K562 (cell line): Measurements from ENCODE around the gene PRF1. TPM values are rescaled to one million over a fixed set of nuclear protein-coding genes. Genes with fewer than 3 reads are reported as not detected.

Experiments used
- BACH1 ChIP-seq: fragments of 200-800 bp; sonication (Bioruptor generic); IDR thresholded peaks from 2 replicates; pipeline ENCODE4 v1.6.1; 2016; ENCODE audit warnings: missing genetic modification characterization, missing compliant biosample characterization
- BCOR ChIP-seq: fragments of 450-650 bp; IDR thresholded peaks from 2 replicates; pipeline ENCODE4 v1.6.1; 2016
- CHD4 ChIP-seq: fragments of 200-600 bp; sonication (generic); IDR thresholded peaks from 3 replicates; pipeline ENCODE4 v1.6.1; 2012; ENCODE audit warnings: low read depth, mild to moderate bottlenecking, mixed read lengths, low read length, inconsistent platforms; ENCODE audit not compliant: insufficient read depth, insufficient replicate concordance, poor library complexity, severe bottlenecking
- GABPB1 ChIP-seq: sonication (generic); formaldehyde crosslinking; IDR thresholded peaks from 2 replicates; pipeline ENCODE4 v1.8.0; 2022; ENCODE audit warnings: mild to moderate bottlenecking, missing genetic modification reagents
- KDM1A ChIP-seq, 2 experiments: fragments of 450-650 bp; IDR thresholded peaks; 2 replicates each; pipeline ENCODE4 v1.6.1; 2016; ENCODE audit warnings: mild to moderate bottlenecking in 2 of 2
- PHB ChIP-seq: fragments of 250-450 bp; sonication (Bioruptor Pico); IDR thresholded peaks from 2 replicates; pipeline ENCODE4 v1.5.0; 2021
- ZNF764 ChIP-seq: fragments of 250-450 bp; sonication (Bioruptor Pico); IDR thresholded peaks from 2 replicates; pipeline ENCODE4 v1.4.0; 2020; ENCODE audit warnings: low read depth, mild to moderate bottlenecking, moderate library complexity
- polyA plus RNA-seq, 8 experiments: library from polyadenylated mRNA; depleted of rRNA in 4 of 8; stranded (reverse) in 5 of 8; unstranded in 3 of 8; fragments of >200 nt; fragmentation: Nextera tagmentation in 2 of 8; fragmentation: Illumina TruSeq in 1 of 8; extraction: Ambion mirVana in 2 of 8; extraction: Trizol in 1 of 8; gene quantifications; 2 replicates each; pipeline versions ENCODE4 v1.2.1 to v1.2.3, GENCODE V29; 2011 to 2014; ENCODE audit warnings: inconsistent platforms in 1 of 8, missing spikeins in 1 of 8
- total RNA-seq, 7 experiments: library from RNA; depleted of rRNA in 6 of 7; stranded (reverse); fragments of >200 nt in 6 of 7; fragmentation: Illumina TruSeq in 2 of 7; extraction: Trizol in 2 of 7; gene quantifications; 2 replicates each; pipeline versions ENCODE4 v1.2.1 to v1.2.3, GENCODE V29; 2011 to 2021; ENCODE audit warnings: low replicate concordance in 1 of 7
- TF ChIP-seq, protein P1 (sequence below), 2 experiments: fragments of 450-650 bp in 1 of 2; sonication (generic) in 1 of 2; formaldehyde crosslinking in 1 of 2; IDR thresholded peaks; 2 replicates each; pipeline versions ENCODE4 v1.7.1 to v1.9.0; 2016 to 2022; ENCODE audit warnings: inconsistent platforms in 1 of 2, mild to moderate bottlenecking in 1 of 2, missing genetic modification reagents in 1 of 2
- TF ChIP-seq, protein P2 (sequence below), 2 experiments: fragments of 450-650 bp; formaldehyde crosslinking in 1 of 2; IDR thresholded peaks; 2 replicates each; pipeline versions ENCODE4 v1.4.0 to v1.6.1; 2014 to 2020; ENCODE audit warnings: mild to moderate bottlenecking in 2 of 2, borderline replicate concordance in 1 of 2, low read depth in 1 of 2

Gene PRF1
- total and polyA plus RNA-seq, 9 of the 15 experiments (the other 6 are each of a cell fraction or from before 2014, with no cell fraction given) = 3.8 to 8.6 (median 6.3) TPM

DNA sequence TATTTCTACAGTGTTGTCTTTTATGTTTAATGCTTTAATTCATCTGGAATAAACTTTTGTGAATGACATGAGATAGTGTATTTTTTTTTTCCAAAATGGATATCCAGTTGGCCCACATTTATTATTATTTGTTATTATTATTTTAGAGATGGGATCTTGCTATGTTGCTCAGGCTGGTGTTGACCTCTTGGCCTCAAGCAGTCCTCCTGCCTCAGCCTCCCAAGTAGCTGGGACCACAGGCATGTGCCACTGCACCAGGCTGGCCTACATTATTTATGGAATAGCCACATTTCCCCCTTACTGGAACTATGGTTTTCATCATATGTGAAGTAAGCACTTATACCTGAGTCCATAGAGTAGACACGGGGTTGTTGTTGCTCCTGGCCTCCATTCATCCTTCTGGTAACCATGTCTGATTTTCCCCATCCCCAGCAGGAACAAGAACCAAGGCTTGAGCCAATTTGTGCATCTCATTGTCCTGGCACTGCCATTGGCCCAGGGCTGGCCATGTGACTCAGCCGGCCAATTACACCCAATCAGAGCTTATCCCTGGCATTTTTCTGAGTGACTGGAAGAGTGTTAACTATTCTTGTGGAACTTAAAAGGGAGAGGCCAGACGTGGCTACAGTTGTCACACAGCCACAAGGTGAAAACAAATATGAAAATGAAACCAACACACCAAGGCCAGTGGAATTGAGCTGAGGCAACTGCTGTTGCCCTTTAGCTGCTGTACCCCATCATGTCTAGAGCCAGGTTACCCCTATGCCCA lies 23.1 kb downstream of the PRF1 start (continued):
- peak; percentile 8; the same call in 1 of the 2 replicates for TF ChIP-seq BACH1 (tag)
- TF ChIP-seq KDM1A (IDR thresholded peaks at IDR 0.05) = peak; percentile 28 to 68; a peak in 2 of 4 replicates
- peak; percentile 45; the same call in 1 of the 2 replicates for TF ChIP-seq GABPB1
- peak; percentile 6 for TF ChIP-seq CHD4
- TF ChIP-seq BCOR = peak; percentile 78
- TF ChIP-seq, protein P1, sequence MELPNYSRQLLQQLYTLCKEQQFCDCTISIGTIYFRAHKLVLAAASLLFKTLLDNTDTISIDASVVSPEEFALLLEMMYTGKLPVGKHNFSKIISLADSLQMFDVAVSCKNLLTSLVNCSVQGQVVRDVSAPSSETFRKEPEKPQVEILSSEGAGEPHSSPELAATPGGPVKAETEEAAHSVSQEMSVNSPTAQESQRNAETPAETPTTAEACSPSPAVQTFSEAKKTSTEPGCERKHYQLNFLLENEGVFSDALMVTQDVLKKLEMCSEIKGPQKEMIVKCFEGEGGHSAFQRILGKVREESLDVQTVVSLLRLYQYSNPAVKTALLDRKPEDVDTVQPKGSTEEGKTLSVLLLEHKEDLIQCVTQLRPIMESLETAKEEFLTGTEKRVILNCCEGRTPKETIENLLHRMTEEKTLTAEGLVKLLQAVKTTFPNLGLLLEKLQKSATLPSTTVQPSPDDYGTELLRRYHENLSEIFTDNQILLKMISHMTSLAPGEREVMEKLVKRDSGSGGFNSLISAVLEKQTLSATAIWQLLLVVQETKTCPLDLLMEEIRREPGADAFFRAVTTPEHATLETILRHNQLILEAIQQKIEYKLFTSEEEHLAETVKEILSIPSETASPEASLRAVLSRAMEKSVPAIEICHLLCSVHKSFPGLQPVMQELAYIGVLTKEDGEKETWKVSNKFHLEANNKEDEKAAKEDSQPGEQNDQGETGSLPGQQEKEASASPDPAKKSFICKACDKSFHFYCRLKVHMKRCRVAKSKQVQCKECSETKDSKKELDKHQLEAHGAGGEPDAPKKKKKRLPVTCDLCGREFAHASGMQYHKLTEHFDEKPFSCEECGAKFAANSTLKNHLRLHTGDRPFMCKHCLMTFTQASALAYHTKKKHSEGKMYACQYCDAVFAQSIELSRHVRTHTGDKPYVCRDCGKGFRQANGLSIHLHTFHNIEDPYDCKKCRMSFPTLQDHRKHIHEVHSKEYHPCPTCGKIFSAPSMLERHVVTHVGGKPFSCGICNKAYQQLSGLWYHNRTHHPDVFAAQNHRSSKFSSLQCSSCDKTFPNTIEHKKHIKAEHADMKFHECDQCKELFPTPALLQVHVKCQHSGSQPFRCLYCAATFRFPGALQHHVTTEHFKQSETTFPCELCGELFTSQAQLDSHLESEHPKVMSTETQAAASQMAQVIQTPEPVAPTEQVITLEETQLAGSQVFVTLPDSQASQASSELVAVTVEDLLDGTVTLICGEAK (IDR thresholded peaks at IDR 0.05) = no peak
- TF ChIP-seq, protein P1 (CRISPR knock-in tag; IDR thresholded peaks at IDR 0.05) = no peak
- TF ChIP-seq PHB (CRISPR knock-in tag) = no peak
- TF ChIP-seq, protein P2, sequence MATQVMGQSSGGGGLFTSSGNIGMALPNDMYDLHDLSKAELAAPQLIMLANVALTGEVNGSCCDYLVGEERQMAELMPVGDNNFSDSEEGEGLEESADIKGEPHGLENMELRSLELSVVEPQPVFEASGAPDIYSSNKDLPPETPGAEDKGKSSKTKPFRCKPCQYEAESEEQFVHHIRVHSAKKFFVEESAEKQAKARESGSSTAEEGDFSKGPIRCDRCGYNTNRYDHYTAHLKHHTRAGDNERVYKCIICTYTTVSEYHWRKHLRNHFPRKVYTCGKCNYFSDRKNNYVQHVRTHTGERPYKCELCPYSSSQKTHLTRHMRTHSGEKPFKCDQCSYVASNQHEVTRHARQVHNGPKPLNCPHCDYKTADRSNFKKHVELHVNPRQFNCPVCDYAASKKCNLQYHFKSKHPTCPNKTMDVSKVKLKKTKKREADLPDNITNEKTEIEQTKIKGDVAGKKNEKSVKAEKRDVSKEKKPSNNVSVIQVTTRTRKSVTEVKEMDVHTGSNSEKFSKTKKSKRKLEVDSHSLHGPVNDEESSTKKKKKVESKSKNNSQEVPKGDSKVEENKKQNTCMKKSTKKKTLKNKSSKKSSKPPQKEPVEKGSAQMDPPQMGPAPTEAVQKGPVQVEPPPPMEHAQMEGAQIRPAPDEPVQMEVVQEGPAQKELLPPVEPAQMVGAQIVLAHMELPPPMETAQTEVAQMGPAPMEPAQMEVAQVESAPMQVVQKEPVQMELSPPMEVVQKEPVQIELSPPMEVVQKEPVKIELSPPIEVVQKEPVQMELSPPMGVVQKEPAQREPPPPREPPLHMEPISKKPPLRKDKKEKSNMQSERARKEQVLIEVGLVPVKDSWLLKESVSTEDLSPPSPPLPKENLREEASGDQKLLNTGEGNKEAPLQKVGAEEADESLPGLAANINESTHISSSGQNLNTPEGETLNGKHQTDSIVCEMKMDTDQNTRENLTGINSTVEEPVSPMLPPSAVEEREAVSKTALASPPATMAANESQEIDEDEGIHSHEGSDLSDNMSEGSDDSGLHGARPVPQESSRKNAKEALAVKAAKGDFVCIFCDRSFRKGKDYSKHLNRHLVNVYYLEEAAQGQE (IDR thresholded peaks at IDR 0.05; ENCODE audit: borderline replicate concordance) = peak; percentile 44
- TF ChIP-seq, protein P2 (CRISPR knock-in tag; IDR thresholded peaks at IDR 0.05; ENCODE audit: low read depth) = no peak
- no peak for TF ChIP-seq ZNF764 (CRISPR knock-in tag)
